ENCODE data around the gene MMP25. TPM values are rescaled to one million over a fixed set of nuclear protein-coding genes. Genes with fewer than 3 reads are reported as not detected.
"Not testable (repeated sequence)": the region's sequence is repeated elsewhere in the genome, so short reads cannot be mapped to it uniquely, and the experiment has no call there.

Gene MMP25
- total RNA-seq, 2 experiments from 2014 or later = 34.0 to 88.3 TPM

- Mint-ChIP-seq H3K27ac (no peak overlapping the region), H3K4me1 (peaks cover 8% of the 10 kb centered on the region), H3K4me3 (no peak overlapping the region), H3K27me3 (peaks cover 58% of the 10 kb centered on the region), H3K36me3 (peaks cover 2% of the 10 kb centered on the region), H3K9me3 (ENCODE audit: low read depth) (no peaks in the 10 kb centered on the region)
- DNase-seq (no peak), ATAC-seq (no peak)
- CTCF ChIA-PET = interaction anchor here (0.6 to 15.3 kb wide), 6 partner anchors 9 to 242 kb away, joined by 3 to 342 read pairs (median 6); partner anchors contain the start of genes HCFC1R1 and THOC6
Observed at GRCh38 chr16:3038896-3039295, 7.5 kb upstream of the MMP25 start.

- H3K27me3 Mint-ChIP-seq = peaks cover 37% of the 10 kb centered on the region
- peaks cover 17% of the 10 kb centered on the region for H3K4me1 Mint-ChIP-seq
Observed at GRCh38 chr16:3042376-3042775, 4.0 kb upstream of the MMP25 start.

GRCh38 chr16:3044708-3045107 is 1.7 kb upstream of the MMP25 start:
- DNase-seq (no peak), ATAC-seq (no peak)
- peaks cover 34% of the 10 kb centered on the region for H3K4me1 Mint-ChIP-seq
- no peaks in the 10 kb centered on the region for H3K9me3 Mint-ChIP-seq (ENCODE audit: low read depth)
- peaks cover 17% of the 10 kb centered on the region for H3K27me3 Mint-ChIP-seq
- peak overlapping the region; percentile 83 for H3K27ac Mint-ChIP-seq
- H3K4me3 Mint-ChIP-seq = peak overlapping the region; percentile 88
- H3K36me3 Mint-ChIP-seq = peaks cover 14% of the 10 kb centered on the region
- CTCF ChIA-PET = interaction anchor here (1.0 to 15.3 kb wide), 7 partner anchors 14 to 85 kb away, joined by 3 to 342 read pairs (median 4); partner anchors contain the start of genes HCFC1R1, IL32, THOC6 and TNFRSF12A

More at GRCh38 chr16:3042376-3042775, 4.0 kb upstream of the MMP25 start:
- no peaks in the 10 kb centered on the region for H3K9me3 Mint-ChIP-seq (ENCODE audit: low read depth)
- no peak overlapping the region for H3K4me3 Mint-ChIP-seq
- DNase-seq = no peak
- CTCF ChIA-PET = interaction anchor here (0.9 to 15.3 kb wide), 4 partner anchors 13 to 87 kb away, joined by 3 to 342 read pairs (median 12); partner anchors contain the start of genes HCFC1R1 and THOC6
- peaks cover 4% of the 10 kb centered on the region for H3K36me3 Mint-ChIP-seq
- H3K27ac Mint-ChIP-seq = no peak overlapping the region
- no peak for ATAC-seq

- Mint-ChIP-seq H3K36me3 (peaks cover 29% of the 10 kb centered on the region), H3K27me3 (peaks cover 10% of the 10 kb centered on the region), H3K27ac (peak overlapping the region; percentile 82), H3K4me1 (peaks cover 55% of the 10 kb centered on the region), H3K9me3 (ENCODE audit: low read depth) (no peaks in the 10 kb centered on the region), H3K4me3 (peak overlapping the region; percentile 82)
- ATAC-seq (peak; percentile 28), DNase-seq (peak; percentile 61)
- CTCF ChIA-PET = interaction anchor here (0.9 to 15.3 kb wide), 12 partner anchors 10 to 120 kb away, joined by 3 to 342 read pairs (median 5); partner anchors contain the start of genes HCFC1R1, IL32, THOC6 and ZNF213
Observed at GRCh38 chr16:3046641-3047386, 453 bp downstream of the MMP25 start.

- no peaks in the 10 kb centered on the region for H3K9me3 Mint-ChIP-seq (ENCODE audit: low read depth)
- peaks cover 33% of the 10 kb centered on the region for H3K36me3 Mint-ChIP-seq
- ATAC-seq (no peak), DNase-seq (peak; percentile 51)
- peak overlapping the region; percentile 82 for H3K27ac Mint-ChIP-seq
- CTCF ChIA-PET = interaction anchor here (0.9 to 15.3 kb wide), 14 partner anchors 9 to 462 kb away, joined by 3 to 342 read pairs (median 4); partner anchors contain the start of genes HCFC1R1, IL32, THOC6 and ZNF213
- H3K27me3 Mint-ChIP-seq = peaks cover 10% of the 10 kb centered on the region
- peaks cover 59% of the 10 kb centered on the region for H3K4me1 Mint-ChIP-seq
- H3K4me3 Mint-ChIP-seq = peak overlapping the region; percentile 82
Observed at GRCh38 chr16:3047387-3047720, 993 bp downstream of the MMP25 start.

DNA sequence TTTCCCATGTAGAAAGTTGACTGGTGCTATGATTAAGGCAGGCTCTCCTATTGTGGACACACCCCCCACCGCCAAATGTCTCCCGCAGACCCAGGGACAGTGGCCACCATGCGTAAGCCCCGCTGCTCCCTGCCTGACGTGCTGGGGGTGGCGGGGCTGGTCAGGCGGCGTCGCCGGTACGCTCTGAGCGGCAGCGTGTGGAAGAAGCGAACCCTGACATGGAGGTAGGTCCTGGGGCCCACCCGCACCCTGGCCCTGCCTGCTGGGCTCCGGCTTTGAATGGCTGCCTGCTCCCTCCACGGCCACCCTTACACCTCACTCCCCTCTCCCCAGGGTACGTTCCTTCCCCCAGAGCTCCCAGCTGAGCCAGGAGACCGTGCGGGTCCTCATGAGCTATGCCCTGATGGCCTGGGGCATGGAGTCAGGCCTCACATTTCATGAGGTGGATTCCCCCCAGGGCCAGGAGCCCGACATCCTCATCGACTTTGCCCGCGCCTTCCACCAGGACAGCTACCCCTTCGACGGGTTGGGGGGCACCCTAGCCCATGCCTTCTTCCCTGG is 3.6 kb downstream of the MMP25 start:
- DNase-seq (peak; percentile 41), ATAC-seq (no peak)
- H3K27ac Mint-ChIP-seq = peak overlapping the region; percentile 69
- H3K36me3 Mint-ChIP-seq = peaks cover 47% of the 10 kb centered on the region
- H3K27me3 Mint-ChIP-seq = peaks cover 4% of the 10 kb centered on the region
- CTCF ChIA-PET = interaction anchor here (0.9 to 15.3 kb wide), 4 partner anchors 9 to 56 kb away, joined by 3 to 342 read pairs (median 32); partner anchors contain the start of genes HCFC1R1 and THOC6
- H3K4me3 Mint-ChIP-seq = peak overlapping the region; percentile 48
- no peaks in the 10 kb centered on the region for H3K9me3 Mint-ChIP-seq (ENCODE audit: low read depth)
- peaks cover 69% of the 10 kb centered on the region for H3K4me1 Mint-ChIP-seq

DNA sequence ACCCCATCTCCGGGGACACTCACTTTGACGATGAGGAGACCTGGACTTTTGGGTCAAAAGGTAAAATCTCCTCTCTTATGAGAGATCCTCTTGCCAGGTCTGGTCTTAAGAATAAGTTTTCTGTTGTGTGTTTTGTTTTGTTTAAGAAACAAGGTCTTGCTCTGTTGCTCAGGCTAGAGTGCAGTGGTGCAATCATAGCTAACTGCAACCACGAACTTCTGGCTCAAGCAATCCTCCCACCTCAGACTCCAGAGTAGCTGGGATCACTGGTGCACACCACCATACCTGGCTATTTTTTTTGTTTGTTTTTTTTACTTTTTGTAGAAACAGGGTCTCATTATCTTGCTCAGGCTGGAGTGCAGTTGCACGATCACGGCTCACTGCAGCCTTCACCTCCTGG is 4.1 kb downstream of the MMP25 start:
- CTCF ChIA-PET = interaction anchor here (0.9 to 15.3 kb wide), 8 partner anchors 9 to 117 kb away, joined by 3 to 342 read pairs (median 4); partner anchors contain the start of genes HCFC1R1, THOC6 and TNFRSF12A
- DNase-seq (no peak), ATAC-seq (no peak)
- Mint-ChIP-seq H3K4me3 (peak overlapping the region; percentile 48), H3K27me3 (peaks cover under 1% of the 10 kb centered on the region), H3K4me1 (peaks cover 69% of the 10 kb centered on the region), H3K36me3 (peaks cover 49% of the 10 kb centered on the region), H3K9me3 (ENCODE audit: low read depth) (no peaks in the 10 kb centered on the region), H3K27ac (peak overlapping the region; percentile 69)

GRCh38 chr16:3051009-3051408 is 4.6 kb downstream of the MMP25 start:
- Mint-ChIP-seq H3K27ac (peak overlapping the region; percentile 69), H3K36me3 (peaks cover 51% of the 10 kb centered on the region), H3K4me1 (peaks cover 74% of the 10 kb centered on the region), H3K4me3 (peak overlapping the region; percentile 48), H3K27me3 (no peaks in the 10 kb centered on the region), H3K9me3 (ENCODE audit: low read depth) (no peaks in the 10 kb centered on the region)
- CTCF ChIA-PET = interaction anchor here (0.9 to 15.3 kb wide), 9 partner anchors 8 to 117 kb away, joined by 3 to 342 read pairs (median 4); partner anchors contain the start of genes HCFC1R1, PAQR4, THOC6 and TNFRSF12A
- DNase-seq (no peak), ATAC-seq (no peak)

GRCh38 chr16:3051494-3051893 is 5.1 kb downstream of the MMP25 start:
- peaks cover 79% of the 10 kb centered on the region for H3K4me1 Mint-ChIP-seq
- no peaks in the 10 kb centered on the region for H3K27me3 Mint-ChIP-seq
- no peaks in the 10 kb centered on the region for H3K9me3 Mint-ChIP-seq (ENCODE audit: low read depth)
- ATAC-seq (no peak), DNase-seq (no peak)
- CTCF ChIA-PET = interaction anchor here (0.6 to 15.3 kb wide), 9 partner anchors 8 to 116 kb away, joined by 3 to 342 read pairs (median 4); partner anchors contain the start of genes HCFC1R1, PAQR4, THOC6 and TNFRSF12A
- peak overlapping the region; percentile 69 for H3K27ac Mint-ChIP-seq
- peaks cover 54% of the 10 kb centered on the region for H3K36me3 Mint-ChIP-seq
- H3K4me3 Mint-ChIP-seq = peak overlapping the region; percentile 48

- peaks cover 89% of the 10 kb centered on the region for H3K4me1 Mint-ChIP-seq
- not testable (repeated sequence) for H3K9me3 Mint-ChIP-seq (ENCODE audit: low read depth); H3K27me3 Mint-ChIP-seq; H3K4me3 Mint-ChIP-seq; DNase-seq
- CTCF ChIA-PET = interaction anchor here (1.2 kb wide), 1 partner anchor 21 kb away, joined by 3 read pairs; no protein-coding TSS in a partner anchor
- peaks cover 67% of the 10 kb centered on the region for H3K36me3 Mint-ChIP-seq
- H3K27ac Mint-ChIP-seq = peak overlapping the region; percentile 69
- ATAC-seq = peak; percentile 7
Observed at GRCh38 chr16:3052571-3053329, 6.4 kb downstream of the MMP25 start.

- CTCF ChIA-PET = interaction anchor here (1.2 kb wide), 1 partner anchor 22 kb away, joined by 3 read pairs; no protein-coding TSS in a partner anchor
- not testable (repeated sequence) for DNase-seq; H3K27me3 Mint-ChIP-seq; H3K4me3 Mint-ChIP-seq; H3K9me3 Mint-ChIP-seq (ENCODE audit: low read depth); ATAC-seq
- peaks cover 84% of the 10 kb centered on the region for H3K4me1 Mint-ChIP-seq
- H3K27ac Mint-ChIP-seq = peak overlapping the region; percentile 76
- H3K36me3 Mint-ChIP-seq = peaks cover 67% of the 10 kb centered on the region
Observed at GRCh38 chr16:3053330-3053710, 7.0 kb downstream of the MMP25 start.

DNA sequence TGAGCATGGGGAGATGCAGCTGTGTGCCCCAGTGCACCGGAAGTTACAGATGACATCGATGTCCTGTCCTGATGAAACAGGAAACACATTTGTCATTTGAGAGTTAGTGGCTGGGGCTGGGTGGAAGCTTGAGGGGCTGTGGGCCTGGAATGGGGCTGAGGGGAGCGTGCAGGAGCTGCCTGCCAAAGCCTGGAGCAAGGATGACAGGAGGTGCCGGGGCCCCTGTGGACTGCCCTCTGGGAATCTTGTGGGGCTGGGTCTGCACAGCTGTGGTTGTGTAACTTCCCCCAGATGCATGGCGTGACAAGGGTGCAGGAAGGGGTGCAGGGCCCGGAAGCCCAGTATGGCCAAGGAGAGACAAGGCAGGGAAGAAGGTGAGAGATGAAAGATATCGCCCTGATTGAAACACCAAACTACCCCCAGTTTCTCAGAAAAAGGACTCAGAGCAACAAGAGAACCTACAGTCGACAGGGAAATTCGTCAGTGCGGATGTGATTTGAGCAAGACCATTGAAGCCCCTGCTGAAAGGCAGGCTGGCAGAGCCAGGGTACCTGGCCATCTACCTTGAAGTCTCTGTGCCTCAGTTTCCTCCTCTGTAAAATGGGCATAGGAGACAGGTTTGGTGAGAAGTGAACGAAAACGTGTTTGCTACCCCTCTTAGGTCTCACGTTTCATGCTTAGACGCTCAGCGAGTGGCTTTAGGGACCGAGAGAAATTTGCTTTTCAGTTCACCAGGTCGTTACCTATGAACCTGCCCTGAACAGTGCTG is 8.8 kb downstream of the MMP25 start:
- H3K4me3 Mint-ChIP-seq = peak overlapping the region; percentile 68
- peaks cover 64% of the 10 kb centered on the region for H3K36me3 Mint-ChIP-seq
- H3K4me1 Mint-ChIP-seq = peaks cover 74% of the 10 kb centered on the region
- ATAC-seq (peak; percentile 25), DNase-seq (peak; percentile 86)
- H3K27ac Mint-ChIP-seq = peak overlapping the region; percentile 95
- no peaks in the 10 kb centered on the region for H3K9me3 Mint-ChIP-seq (ENCODE audit: low read depth)
- CTCF ChIA-PET = interaction anchor here (0.7 to 14.1 kb wide), 13 partner anchors 7 to 105 kb away, joined by 3 to 346 read pairs (median 4); partner anchors contain the start of genes IL32 and ZNF213
- no peaks in the 10 kb centered on the region for H3K27me3 Mint-ChIP-seq
